CD14-positive monocyte (primary cell): Measurements from ENCODE around the gene PDE4B. TPM values are rescaled to one million over a fixed set of nuclear protein-coding genes. Genes with fewer than 3 reads are reported as not detected.

Experiments
- DNase-seq, 3 donors: peaks; one replicate each; pipeline ENCODE4 v3.0.0-alpha.2; 2011 to 2022
- H2AFZ ChIP-seq: 2 replicates; pipeline ENCODE4 v1.6.0; 2012; ENCODE audit warnings: mild to moderate bottlenecking, low read depth, low read length, inconsistent platforms; ENCODE audit not compliant: insufficient read depth, poor library complexity, severe bottlenecking
- H3K27ac ChIP-seq, 2 donors: 1 replicate in 1 of 2; 2 replicates in 1 of 2; pipeline ENCODE4 v1.5.1; 2012 to 2013; ENCODE audit warnings: low read length in 2 of 2, control low read depth in 1 of 2, inconsistent platforms in 1 of 2, low read depth in 1 of 2, mild to moderate bottlenecking in 1 of 2
- H3K27me3 ChIP-seq, 2 donors: one replicate each; pipeline versions ENCODE4 v1.6.0 to v1.6.1; 2011 to 2013; ENCODE audit warnings: low read length in 2 of 2; ENCODE audit not compliant: control insufficient read depth in 2 of 2, insufficient read depth in 2 of 2
- H3K36me3 ChIP-seq, 2 donors: replicated peaks in 1 of 2; 1 replicate in 1 of 2; 2 replicates in 1 of 2; pipeline versions ENCODE4 v1.5.1 to v1.6.1; 2012 to 2013; ENCODE audit warnings: low read length in 2 of 2, control low read depth in 1 of 2, inconsistent platforms in 1 of 2, mild to moderate bottlenecking in 1 of 2; ENCODE audit not compliant: insufficient read depth in 2 of 2, control insufficient read depth in 1 of 2
- H3K4me1 ChIP-seq, 2 donors: 1 replicate in 1 of 2; 2 replicates in 1 of 2; pipeline versions ENCODE4 v1.5.1 to v1.6.1; 2012 to 2013; ENCODE audit warnings: low read length in 2 of 2, control low read depth in 1 of 2, inconsistent platforms in 1 of 2, mild to moderate bottlenecking in 1 of 2, moderate library complexity in 1 of 2; ENCODE audit not compliant: insufficient read depth in 2 of 2, control insufficient read depth in 1 of 2
- H3K4me2 ChIP-seq: replicated peaks from 2 replicates; pipeline ENCODE3; 2012; ENCODE audit warnings: low read length, moderate library complexity, mild to moderate bottlenecking; ENCODE audit not compliant: poor library complexity, severe bottlenecking; ENCODE audit errors: extremely low read depth
- H3K4me3 ChIP-seq, 3 experiments: fragments of 200-600 bp in 1 of 3; sonication (generic) in 1 of 3; replicated peaks in 1 of 3; 1 replicate in 2 of 3; 2 replicates in 1 of 3; pipeline ENCODE4 v1.5.1; 2011 to 2013; ENCODE audit warnings: low read length in 3 of 3, mild to moderate bottlenecking in 3 of 3, control low read depth in 2 of 3, low read depth in 2 of 3, inconsistent platforms in 1 of 3, moderate library complexity in 1 of 3
- H3K79me2 ChIP-seq: 2 replicates; pipeline ENCODE4 v1.6.0; 2012; ENCODE audit warnings: mild to moderate bottlenecking, control low read depth, inconsistent platforms, low read length, moderate library complexity; ENCODE audit not compliant: insufficient read depth
- H3K9ac ChIP-seq: 2 replicates; pipeline ENCODE4 v1.6.0; 2017; ENCODE audit warnings: low read length, mild to moderate bottlenecking; ENCODE audit not compliant: insufficient read depth, poor library complexity, severe bottlenecking
- H3K9me3 ChIP-seq, 2 donors: replicated peaks in 1 of 2; 1 replicate in 1 of 2; 2 replicates in 1 of 2; pipeline versions ENCODE4 v1.5.1 to v1.6.1; 2012 to 2013; ENCODE audit warnings: low read length in 2 of 2, control low read depth in 1 of 2; ENCODE audit not compliant: control insufficient read depth in 1 of 2, insufficient read depth in 1 of 2
- H4K20me1 ChIP-seq: 2 replicates; pipeline ENCODE4 v1.6.0; 2012; ENCODE audit warnings: mild to moderate bottlenecking, low read length, control low read depth, moderate library complexity; ENCODE audit not compliant: insufficient read depth
- H3K27ac Mint-ChIP-seq, 7 donors: one replicate each; pipeline ENCODE4 v1.8.0; 2020; ENCODE audit warnings: mild to moderate bottlenecking in 7 of 7, mixed read lengths in 7 of 7, moderate library complexity in 6 of 7, inconsistent platforms in 2 of 7
- H3K27me3 Mint-ChIP-seq, 3 donors: one replicate each; pipeline ENCODE4 v1.8.0; 2021 to 2022; ENCODE audit warnings: low read depth in 3 of 3, mild to moderate bottlenecking in 3 of 3, mixed read lengths in 3 of 3, moderate library complexity in 3 of 3, inconsistent platforms in 1 of 3
- H3K36me3 Mint-ChIP-seq, 2 donors: one replicate each; pipeline ENCODE4 v1.8.0; 2020; ENCODE audit warnings: mixed read lengths in 2 of 2, inconsistent platforms in 1 of 2, mild to moderate bottlenecking in 1 of 2
- H3K4me1 Mint-ChIP-seq: one replicate; pipeline ENCODE4 v1.8.0; 2020; ENCODE audit warnings: mild to moderate bottlenecking, mixed read lengths
- H3K4me3 Mint-ChIP-seq, 2 donors: one replicate each; pipeline ENCODE4 v1.8.0; 2020; ENCODE audit warnings: mild to moderate bottlenecking in 2 of 2, mixed read lengths in 2 of 2, moderate library complexity in 1 of 2
- H3K9me3 Mint-ChIP-seq, 7 donors: one replicate each; pipeline ENCODE4 v1.8.0; 2020 to 2022; ENCODE audit warnings: mixed read lengths in 7 of 7, mild to moderate bottlenecking in 6 of 7, moderate library complexity in 6 of 7, inconsistent platforms in 2 of 7
- WGBS: methylation state at CpG from one replicate; pipeline ENCODE4 v1.1.5; 2013; ENCODE audit warnings: missing lambda C conversion rate; ENCODE audit not compliant: insufficient coverage; 5-methylcytosine and 5-hydroxymethylcytosine counted together
- intact Hi-C, 2 donors: fragments of 100-400 bp; cut with micrococcal nuclease; formaldehyde crosslinking; loops; one replicate each; pipeline versions ENCODE4 v1.15.0 to v1.15.1; 2023
- polyA plus RNA-seq, 3 donors: library from polyadenylated mRNA; depleted of rRNA in 1 of 3; unstranded in 2 of 3; stranded (reverse) in 1 of 3; fragments of 300-500 nt in 2 of 3; fragments of >200 nt in 1 of 3; fragmentation: Illumina TruSeq in 2 of 3; gene quantifications; 1 replicate in 2 of 3; 2 replicates in 1 of 3; pipeline ENCODE4 v1.2.3, GENCODE V29; 2012 to 2021
- TF ChIP-seq, protein P1 (sequence below): fragments of 200-600 bp; IDR thresholded peaks from one replicate; pipeline ENCODE4 v1.8.0; 2022; ENCODE audit warnings: antibody characterized with exemption, mild to moderate bottlenecking

PDE4B gene
- polyA plus RNA-seq, 3 donors = 17.2 to 52.8 (median 25.2) TPM

DNA sequence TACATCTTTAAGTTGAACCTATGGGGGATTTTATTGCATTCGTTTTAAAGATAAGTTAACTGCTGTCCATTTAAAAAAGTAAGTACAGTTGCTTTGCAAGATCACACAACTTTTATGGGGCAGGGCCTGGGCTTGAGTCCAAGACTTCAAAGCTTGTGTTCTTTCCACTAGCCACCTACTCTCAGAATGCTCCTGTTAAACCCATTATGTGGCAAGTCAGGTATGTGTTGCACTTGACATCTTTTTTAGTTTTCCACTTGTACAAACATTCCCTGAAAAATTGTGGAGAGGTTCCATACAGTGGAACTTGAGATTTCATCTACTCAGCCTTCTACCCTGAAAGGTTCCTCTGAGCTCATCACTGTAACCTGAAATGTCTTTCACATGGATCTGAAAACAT lies 505.8 kb downstream of the PDE4B start:
- Mint-ChIP-seq H3K4me1 (peaks cover 42% of the 10 kb centered on the region), H3K4me3 (no peak overlapping the region), H3K27ac (no peak overlapping the region), H3K36me3 (no peaks in the 10 kb centered on the region), H3K27me3 (peaks cover 0 to 2% (median 0%) of the 10 kb centered on the region in 3 donors), H3K9me3 (no peaks in the 10 kb centered on the region)
- Histone ChIP-seq H3K4me3 (no peak overlapping the region), H3K79me2 (no peaks in the 10 kb centered on the region), H3K9me3 (no peaks in the 10 kb centered on the region), H3K4me2 (no peak overlapping the region), H3K9ac (no peak overlapping the region), H3K4me1 (peaks cover 25 to 33% of the 10 kb centered on the region in 2 donors), H4K20me1 (no peaks in the 10 kb centered on the region), H3K27me3 (no peaks in the 10 kb centered on the region), H3K36me3 (no peaks in the 10 kb centered on the region), H2AFZ (no peak overlapping the region), H3K27ac (no peak overlapping the region)
- DNase-seq = no peak
- intact Hi-C loops = loop anchor here in 1 of 2 donors (5.0 kb wide), 1 partner anchor 34 kb away; no protein-coding TSS in a partner anchor
- TF ChIP-seq, protein P1, sequence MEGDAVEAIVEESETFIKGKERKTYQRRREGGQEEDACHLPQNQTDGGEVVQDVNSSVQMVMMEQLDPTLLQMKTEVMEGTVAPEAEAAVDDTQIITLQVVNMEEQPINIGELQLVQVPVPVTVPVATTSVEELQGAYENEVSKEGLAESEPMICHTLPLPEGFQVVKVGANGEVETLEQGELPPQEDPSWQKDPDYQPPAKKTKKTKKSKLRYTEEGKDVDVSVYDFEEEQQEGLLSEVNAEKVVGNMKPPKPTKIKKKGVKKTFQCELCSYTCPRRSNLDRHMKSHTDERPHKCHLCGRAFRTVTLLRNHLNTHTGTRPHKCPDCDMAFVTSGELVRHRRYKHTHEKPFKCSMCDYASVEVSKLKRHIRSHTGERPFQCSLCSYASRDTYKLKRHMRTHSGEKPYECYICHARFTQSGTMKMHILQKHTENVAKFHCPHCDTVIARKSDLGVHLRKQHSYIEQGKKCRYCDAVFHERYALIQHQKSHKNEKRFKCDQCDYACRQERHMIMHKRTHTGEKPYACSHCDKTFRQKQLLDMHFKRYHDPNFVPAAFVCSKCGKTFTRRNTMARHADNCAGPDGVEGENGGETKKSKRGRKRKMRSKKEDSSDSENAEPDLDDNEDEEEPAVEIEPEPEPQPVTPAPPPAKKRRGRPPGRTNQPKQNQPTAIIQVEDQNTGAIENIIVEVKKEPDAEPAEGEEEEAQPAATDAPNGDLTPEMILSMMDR = no peak
- no CpG with 5 or more reads among the region's 1 CpG for WGBS

DNA sequence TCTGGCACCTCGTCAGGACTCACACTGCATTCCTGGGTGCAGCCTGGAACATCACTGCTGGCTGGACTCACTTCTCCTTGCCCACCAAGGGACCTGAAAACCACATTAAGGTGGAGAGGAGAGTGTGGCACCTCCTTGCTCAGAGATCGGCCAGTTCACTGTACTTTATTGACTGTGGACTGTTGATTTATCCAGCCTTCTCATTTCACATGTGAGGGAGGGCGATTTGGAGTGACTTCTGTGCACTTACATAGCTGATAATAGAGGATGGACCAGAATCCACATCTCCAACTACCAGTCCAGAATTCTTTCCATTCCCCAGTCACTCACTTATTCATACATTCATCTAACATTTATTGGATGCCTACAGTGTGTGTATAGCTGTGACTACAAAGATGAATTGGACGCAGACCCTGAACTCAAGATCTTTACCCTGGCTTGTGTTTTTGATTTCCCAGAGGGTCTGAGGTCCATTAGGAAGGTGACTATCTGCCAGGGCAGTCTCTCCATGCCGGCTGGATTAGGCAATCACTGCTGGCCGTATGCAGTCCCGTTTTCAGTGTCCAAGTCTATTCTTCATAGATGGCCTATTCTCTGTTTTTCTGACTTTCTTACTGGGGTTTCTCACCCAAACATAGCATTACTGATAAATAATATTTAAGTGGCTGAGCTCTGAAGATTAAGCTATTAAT lies 507.7 kb downstream of the PDE4B start:
- intact Hi-C loops = no loop called here
- no peak overlapping the region for H3K9ac ChIP-seq
- H3K4me3 Mint-ChIP-seq = no peak overlapping the region

More for the DNA sequence above, 507.7 kb downstream of the PDE4B start:
- H3K9me3 Mint-ChIP-seq = no peaks in the 10 kb centered on the region
- 89% methylated on average over 3 of the region's 7 CpGs for WGBS
- Histone ChIP-seq H3K27me3 (no peaks in the 10 kb centered on the region), H2AFZ (no peak overlapping the region), H3K4me3 (peak overlapping the region in 1 of 3 experiments; percentile 64), H3K4me2 (peak overlapping the region; percentile 62), H3K79me2 (no peaks in the 10 kb centered on the region), H3K9me3 (no peaks in the 10 kb centered on the region), H3K36me3 (no peaks in the 10 kb centered on the region), H4K20me1 (no peaks in the 10 kb centered on the region), H3K27ac (peak overlapping the region in 1 of 2 donors; percentile 63), H3K4me1 (peaks cover 22 to 31% of the 10 kb centered on the region in 2 donors)
- peak overlapping the region in 2 of 7 donors; percentile 44 to 73 for H3K27ac Mint-ChIP-seq
- H3K27me3 Mint-ChIP-seq = peaks cover 0 to 2% (median 1%) of the 10 kb centered on the region in 3 donors
- TF ChIP-seq, protein P1 = no peak
- peak in 1 of 3 donors; percentile 6 for DNase-seq
- no peaks in the 10 kb centered on the region for H3K36me3 Mint-ChIP-seq
- peaks cover 33% of the 10 kb centered on the region for H3K4me1 Mint-ChIP-seq
